K562 (cell line): ENCODE data around the gene NUAK2. TPM values are rescaled to one million over a fixed set of nuclear protein-coding genes. Genes with fewer than 3 reads are reported as not detected.

Experiments used
- ATAC-seq: fragments of 200-7000 bp; cut with Tn5 transposase; 3 replicates; pipeline ENCODE4 v1.9.1; 2020; ENCODE audit warnings: moderate library complexity
- BruUV-seq: library from RNA; stranded (reverse); fragments of 400-500 nt; replicated peaks from 2 replicates; lab custom pipeline; 2021; lab: Mats Ljungman, UMichigan
- CTCF ChIA-PET: fragments of 300-600 bp; formaldehyde crosslinking; extraction: SDS; loops from one replicate; lab custom pipeline; 2021; ENCODE audit warnings: low intra/inter-chr PET ratio; lab: Yijun Ruan, JAX
- POLR2A ChIA-PET: fragments of 300-600, 350-650 bp; sonication (Branson Sonifier 250); formaldehyde crosslinking; extraction: SDS; loops from one replicate; lab custom pipeline; 2021; ENCODE audit warnings: antibody characterized with exemption, inconsistent platforms; lab: Yijun Ruan, JAX
- DNase-seq, 4 experiments: peaks; one replicate each; pipeline versions ENCODE4 v3.0.0 to v3.0.0-alpha.2; 2011 to 2018; ENCODE audit warnings: low spot score in 3 of 4, mixed read lengths in 3 of 4; ENCODE audit errors: extremely low read depth in 1 of 4
- FAIRE-seq: peaks from 2 replicates; lab custom pipeline; 2011; peaks lifted over from hg19 to GRCh38; lab: Jason Lieb, UNC
- H2AFZ ChIP-seq: 2 replicates; pipeline ENCODE4 v1.6.0; 2011; ENCODE audit warnings: low read depth, low read length, control low read depth, inconsistent platforms
- H3K27ac ChIP-seq: fragments of 200-600 bp; 3 replicates; pipeline ENCODE4 v1.8.0; 2011; ENCODE audit warnings: low read depth, mild to moderate bottlenecking, control low read depth, inconsistent platforms, low read length, moderate library complexity, mixed read lengths; ENCODE audit errors: extremely low read depth
- H3K27me3 ChIP-seq, 2 experiments: fragments of 300-600 bp in 1 of 2; 2 replicates in 1 of 2; 3 replicates in 1 of 2; pipeline versions ENCODE4 v1.6.0 to v1.8.0; 2011; ENCODE audit warnings: inconsistent platforms in 2 of 2, low read length in 2 of 2, mild to moderate bottlenecking in 1 of 2, mixed read lengths in 1 of 2, moderate library complexity in 1 of 2; ENCODE audit not compliant: control insufficient read depth in 2 of 2, insufficient read depth in 2 of 2
- H3K36me3 ChIP-seq: fragments of 300-600 bp; 3 replicates; pipeline ENCODE4 v1.8.0; 2011; ENCODE audit warnings: mild to moderate bottlenecking, low read length, inconsistent platforms; ENCODE audit not compliant: control insufficient read depth, insufficient read depth
- H3K4me1 ChIP-seq, 2 experiments: fragments of 200-600 bp in 1 of 2; replicated peaks in 1 of 2; 2 replicates in 1 of 2; 3 replicates in 1 of 2; pipeline versions ENCODE4 v1.5.1 to v1.8.0; 2011; ENCODE audit warnings: inconsistent platforms in 2 of 2, low read length in 2 of 2, mild to moderate bottlenecking in 1 of 2, mixed read lengths in 1 of 2, moderate library complexity in 1 of 2; ENCODE audit not compliant: control insufficient read depth in 2 of 2, insufficient read depth in 2 of 2
- H3K4me2 ChIP-seq: 2 replicates; pipeline ENCODE4 v1.6.1; 2011; ENCODE audit warnings: low read length, control low read depth, inconsistent platforms, mixed read lengths; ENCODE audit not compliant: insufficient read depth
- H3K4me3 ChIP-seq: fragments of 200-600 bp; sonication (generic), shearing (Covaris generic); 2 replicates; pipeline ENCODE4 v1.5.1; 2016; ENCODE audit warnings: control low read depth, inconsistent platforms
- H3K79me2 ChIP-seq: fragments of 200-600 bp; 3 replicates; pipeline ENCODE4 v1.8.0; 2011; ENCODE audit warnings: low read length, inconsistent platforms; ENCODE audit not compliant: control insufficient read depth, insufficient read depth
- H3K9ac ChIP-seq, 2 experiments: 2 replicates each; pipeline versions ENCODE4 v1.6.0 to v1.6.1; 2011; ENCODE audit warnings: low read depth in 2 of 2, low read length in 2 of 2, control low read depth in 1 of 2, inconsistent platforms in 1 of 2, mild to moderate bottlenecking in 1 of 2, mixed read lengths in 1 of 2; ENCODE audit not compliant: insufficient read depth in 1 of 2
- H3K9me1 ChIP-seq: one replicate; pipeline ENCODE4 v1.6.0; 2011; ENCODE audit warnings: inconsistent platforms, mild to moderate bottlenecking, low read length, moderate library complexity; ENCODE audit not compliant: control insufficient read depth, insufficient read depth
- H3K9me3 ChIP-seq: replicated peaks from 2 replicates; pipeline ENCODE4 v1.5.1; 2011; ENCODE audit warnings: low read depth, low read length, inconsistent platforms; ENCODE audit not compliant: control insufficient read depth, insufficient read depth
- H4K20me1 ChIP-seq: replicated peaks from 2 replicates; pipeline ENCODE4 v1.6.1; 2011; ENCODE audit warnings: low read length, inconsistent platforms, mixed read lengths; ENCODE audit not compliant: control insufficient read depth, insufficient read depth
- CBX8 ChIP-seq: fragments of 200-600 bp; sonication (generic); IDR thresholded peaks from 2 replicates; pipeline ENCODE4 v1.6.1; 2012; ENCODE audit warnings: borderline replicate concordance, mixed run types, low read depth, mild to moderate bottlenecking, moderate library complexity, mixed read lengths, low read length, control low read depth, inconsistent platforms; ENCODE audit not compliant: poor library complexity, severe bottlenecking; ENCODE audit errors: extremely low read depth
- CXXC5 ChIP-seq: fragments of 250-450 bp; sonication (Bioruptor Pico); IDR thresholded peaks from 2 replicates; pipeline ENCODE4 v1.8.0; 2022; ENCODE audit warnings: inconsistent platforms, mild to moderate bottlenecking, moderate library complexity
- ELF2 ChIP-seq: fragments of 250-450 bp; sonication (Bioruptor Pico); IDR thresholded peaks from 2 replicates; pipeline ENCODE4 v1.5.0; 2021; ENCODE audit warnings: mild to moderate bottlenecking
- HBP1 ChIP-seq: fragments of 450-650 bp; formaldehyde crosslinking; IDR thresholded peaks from 2 replicates; pipeline ENCODE4 v1.4.0; 2022; ENCODE audit warnings: missing genetic modification characterization
- MAFG ChIP-seq: fragments of 450-650 bp; conservative IDR thresholded peaks from 2 replicates; pipeline ENCODE4 v1.6.1; 2016; ENCODE audit warnings: missing genetic modification characterization, missing compliant biosample characterization
- POLR2G ChIP-seq: fragments of 200-400 bp; formaldehyde crosslinking; IDR thresholded peaks from 2 replicates; pipeline ENCODE4 v1.6.1; 2017; ENCODE audit warnings: low read depth, mild to moderate bottlenecking, antibody characterized with exemption, low read length, moderate library complexity
- RNF2 ChIP-seq: sonication (generic); IDR thresholded peaks from 2 replicates; pipeline ENCODE4 v1.6.1; 2016
- SIN3B ChIP-seq: fragments of 450-650 bp; IDR thresholded peaks from 2 replicates; pipeline ENCODE4 v1.6.1; 2017; ENCODE audit warnings: low read depth, mild to moderate bottlenecking, moderate library complexity
- SMAD1 ChIP-seq: fragments of 150-350 bp; IDR thresholded peaks from 2 replicates; pipeline ENCODE4 v1.6.1; 2014; ENCODE audit warnings: low read length, low read depth; ENCODE audit not compliant: partially characterized antibody
- TBL1XR1 ChIP-seq, 2 experiments: IDR thresholded peaks; 2 replicates each; pipeline ENCODE4 v1.6.1; 2012; ENCODE audit warnings: improper control_type of control experiment in 2 of 2, low read length in 2 of 2, mild to moderate bottlenecking in 1 of 2
- ZNF165 ChIP-seq: fragments of 250-450 bp; sonication (Bioruptor Pico); IDR thresholded peaks from 2 replicates; pipeline ENCODE4 v1.4.0; 2020; ENCODE audit warnings: borderline replicate concordance
- ZNF507 ChIP-seq: conservative IDR thresholded peaks from 2 replicates; pipeline ENCODE4 v1.6.1; 2017; ENCODE audit warnings: missing genetic modification characterization, missing compliant biosample characterization
- ZNF740 ChIP-seq, 3 experiments: fragments of 200-800 bp in 1 of 3; sonication (Bioruptor generic) in 1 of 3; sonication (generic) in 1 of 3; formaldehyde crosslinking in 1 of 3; IDR thresholded peaks; 2 replicates each; pipeline versions ENCODE4 v1.6.1 to v1.8.0; 2016 to 2022; ENCODE audit warnings: mild to moderate bottlenecking in 2 of 3, missing compliant biosample characterization in 2 of 3, missing genetic modification characterization in 2 of 3, missing genetic modification reagents in 1 of 3
- ZNF77 ChIP-seq: fragments of 250-450 bp; sonication (Bioruptor Pico); IDR thresholded peaks from 2 replicates; pipeline ENCODE4 v1.5.0; 2020
- WGBS: fragments of 100-300 bp; shearing (Covaris generic); methylation state at CpG from one replicate; pipeline ENCODE4 v1.1.6; 2016; ENCODE audit warnings: low coverage, mixed read lengths; ENCODE audit not compliant: insufficient coverage; ENCODE audit errors: missing lambda C conversion rate; 5-methylcytosine and 5-hydroxymethylcytosine counted together
- in situ Hi-C: fragments of 300-500 bp; cut with MboI; formaldehyde crosslinking; loops from 4 replicates; pipeline ENCODE4 v1.15.0; 2018; ENCODE audit warnings: inconsistent platforms, mixed read lengths
- intact Hi-C: fragments of 100-400 bp; cut with micrococcal nuclease; formaldehyde crosslinking; loops from 2 replicates; pipeline ENCODE4 v1.14.2; 2022
- polyA plus RNA-seq, 8 experiments: library from polyadenylated mRNA; depleted of rRNA in 4 of 8; stranded (reverse) in 5 of 8; unstranded in 3 of 8; fragments of >200 nt; fragmentation: Nextera tagmentation in 2 of 8; fragmentation: Illumina TruSeq in 1 of 8; extraction: Ambion mirVana in 2 of 8; extraction: Trizol in 1 of 8; gene quantifications; 2 replicates each; pipeline versions ENCODE4 v1.2.1 to v1.2.3, GENCODE V29; 2011 to 2014; ENCODE audit warnings: inconsistent platforms in 1 of 8, missing spikeins in 1 of 8
- total RNA-seq, 7 experiments: library from RNA; depleted of rRNA in 6 of 7; stranded (reverse); fragments of >200 nt in 6 of 7; fragmentation: Illumina TruSeq in 2 of 7; extraction: Trizol in 2 of 7; gene quantifications; 2 replicates each; pipeline versions ENCODE4 v1.2.1 to v1.2.3, GENCODE V29; 2011 to 2021; ENCODE audit warnings: low replicate concordance in 1 of 7

NUAK2 gene
- total and polyA plus RNA-seq, 9 of the 15 experiments (the other 6 are each of a cell fraction or from before 2014, with no cell fraction given): 0.04 to 0.44 (median 0.14) TPM

GRCh38 chr1:205258261-205258691 is 63.3 kb downstream of the NUAK2 start:
- Histone ChIP-seq H3K9me1 (no peaks in the 10 kb centered on the region), H3K4me2 (no peak overlapping the region), H4K20me1 (no peaks in the 10 kb centered on the region), H3K4me3 (no peak overlapping the region), H3K4me1 (peaks cover 34% of the 10 kb centered on the region in 2 experiments), H3K9me3 (no peaks in the 10 kb centered on the region), H2AFZ (no peak overlapping the region), H3K36me3 (no peaks in the 10 kb centered on the region), H3K27me3 (peaks cover 0 to 4% of the 10 kb centered on the region in 2 experiments; a peak in 1 of 5 replicates), H3K27ac (no peak overlapping the region), H3K9ac (no peak overlapping the region), H3K79me2 (no peaks in the 10 kb centered on the region)
- no peak for DNase-seq
- BruUV-seq: no TSS peak
- TF ChIP-seq SMAD1 (no peak), ELF2 (CRISPR knock-in tag) (no peak), ZNF165 (CRISPR knock-in tag) (0 out of 2 replicates have a peak, but pooled peaks have one; percentile 15), POLR2G (no peak), CBX8 (no peak), TBL1XR1 (IDR thresholded peaks at IDR 0.05; ENCODE audit: low read length in 2 of 2) (no peak), SIN3B (no peak), ZNF77 (CRISPR knock-in tag) (no peak), RNF2 (no peak), CXXC5 (CRISPR knock-in tag) (no peak), ZNF740 (CRISPR knock-in tag; IDR thresholded peaks at IDR 0.05) (no peak), ZNF740 (tag; IDR thresholded peaks at IDR 0.05) (peak in 1 of 2 experiments; percentile 7; a peak in 1 of 4 replicates), HBP1 (CRISPR knock-in tag) (no peak), MAFG (tag) (no peak), ZNF507 (tag) (no peak)
- ChIA-PET CTCF (no interaction called here), POLR2A (interaction anchor here (0.7 to 1.1 kb wide), 2 partner anchors 149 to 493 kb away, joined by 3 read pairs; no protein-coding TSS in a partner anchor)
- intact Hi-C loops (loop anchor here (5.0 kb wide), 1 partner anchor 116 kb away; no protein-coding TSS in a partner anchor), in situ Hi-C loops (loop anchor here (5.0 kb wide), 1 partner anchor 281 kb away; no protein-coding TSS in a partner anchor)
- FAIRE-seq: no peak
- no peak for ATAC-seq
- WGBS: 34% methylated on average over 7 of the region's 7 CpGs
